ENCODE results near the gene PHLPP1.

The PHLPP1 gene

DNA sequence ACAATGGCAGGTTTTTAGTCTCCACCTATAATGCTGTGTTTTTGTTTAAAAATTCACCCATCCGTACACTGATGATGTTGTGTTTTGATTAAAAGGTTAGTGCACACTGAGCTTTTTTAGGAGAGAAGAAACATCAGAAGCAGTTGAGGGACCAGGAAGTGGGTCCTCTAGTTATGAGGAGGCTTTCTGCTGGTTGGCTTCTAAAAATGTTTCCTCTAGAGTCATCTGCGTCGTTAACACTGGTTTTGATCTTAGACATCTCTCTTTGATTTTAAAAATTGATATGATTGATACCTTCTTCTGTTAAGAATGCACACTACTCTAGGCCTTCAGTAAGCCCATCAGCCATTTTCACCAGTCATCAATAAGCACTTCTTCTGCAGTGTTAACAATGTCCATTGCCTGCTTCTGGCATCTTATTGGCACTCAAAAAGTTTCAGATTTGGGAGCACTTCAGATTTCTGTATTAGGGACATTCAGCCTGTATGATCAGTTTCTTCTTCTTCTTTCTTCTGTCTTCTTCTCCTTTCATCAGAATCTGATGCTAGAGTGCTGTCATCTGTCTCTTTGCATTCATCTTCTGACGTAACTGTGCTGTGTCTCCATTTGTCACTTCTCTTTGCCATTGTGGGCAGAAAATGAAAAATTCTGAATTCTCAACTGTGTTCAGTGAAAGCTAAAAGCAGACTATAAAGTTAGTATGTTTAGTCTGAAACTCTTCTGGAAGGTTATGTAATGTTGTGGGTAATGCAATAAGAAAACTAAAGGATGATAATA is 56.3 kb downstream of the PHLPP1 start:
- no peak for DNase-seq (ENCODE audit: low read depth)
- no peak overlapping the region for H3K4me3 ChIP-seq (ENCODE audit: control insufficient read depth, low read depth, low read length)
- TF ChIP-seq CTCF (conservative IDR thresholded peaks at IDR 0.05; ENCODE audit: control insufficient read depth, insufficient read depth, low read depth, low read length), result no peak

DNA sequence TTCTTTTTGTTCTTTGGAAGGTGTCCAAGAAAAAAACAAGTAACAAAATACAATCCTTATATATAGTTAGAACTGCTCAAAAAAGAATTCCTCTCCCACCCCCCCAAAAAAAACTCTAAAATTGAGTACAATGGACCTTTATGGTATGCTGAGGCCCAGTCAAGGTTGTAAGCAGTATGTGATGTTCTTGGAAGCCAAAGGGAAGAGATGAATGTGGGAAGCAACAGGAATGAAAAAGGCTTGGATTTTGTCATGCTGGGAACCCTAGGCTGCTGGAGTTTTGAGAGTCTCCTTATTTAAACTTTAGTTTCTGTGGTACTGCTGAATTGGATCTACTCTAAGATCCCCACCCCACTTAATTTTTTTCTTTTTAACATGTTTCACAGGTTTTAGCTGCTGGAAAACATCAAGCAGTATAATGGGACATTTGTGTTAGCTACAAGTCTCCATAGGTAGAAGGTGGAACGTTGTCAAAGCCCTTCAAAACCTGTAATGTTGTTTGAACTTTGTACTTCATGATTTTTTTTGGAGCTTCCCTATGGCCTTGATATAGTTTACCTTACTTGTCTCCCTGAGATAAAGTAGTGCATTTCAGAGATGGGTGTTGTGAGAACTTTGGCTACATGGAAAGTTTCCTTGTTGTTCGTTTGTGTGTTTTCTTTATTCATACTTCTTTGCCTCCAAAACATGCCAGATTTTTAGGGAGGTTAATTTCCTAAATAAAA is 57.7 kb downstream of the PHLPP1 start:
- H3K4me3 ChIP-seq (ENCODE audit: control insufficient read depth, low read depth, low read length), result no peak overlapping the region
- no peak for TF ChIP-seq CTCF (conservative IDR thresholded peaks at IDR 0.05; ENCODE audit: control insufficient read depth, insufficient read depth, low read depth, low read length)
- no peak for DNase-seq (ENCODE audit: low read depth)

DNA sequence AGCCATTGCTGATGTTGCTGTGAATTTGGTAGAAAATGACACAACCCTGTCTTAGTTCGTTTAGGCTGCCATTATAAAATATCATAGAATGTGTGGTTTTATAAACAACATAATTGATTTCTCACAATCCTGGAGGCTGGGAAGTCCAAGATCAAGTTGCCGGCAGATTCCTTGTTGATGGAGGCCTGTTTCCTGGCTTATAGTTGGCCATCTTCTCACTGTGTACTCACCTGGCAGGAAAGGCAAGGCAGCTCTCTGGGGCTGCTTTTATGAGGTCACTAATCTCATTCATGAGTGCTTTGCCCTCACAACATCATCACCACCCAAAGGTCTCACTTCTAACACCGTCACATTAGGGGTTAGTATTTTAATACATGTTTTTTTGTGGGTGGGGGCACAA is 58.4 kb downstream of the PHLPP1 start:
- no peak for TF ChIP-seq CTCF (conservative IDR thresholded peaks at IDR 0.05; ENCODE audit: control insufficient read depth, insufficient read depth, low read depth, low read length)
- H3K4me3 ChIP-seq (ENCODE audit: control insufficient read depth, low read depth, low read length), result no peak overlapping the region
- no peak for DNase-seq (ENCODE audit: low read depth)

DNA sequence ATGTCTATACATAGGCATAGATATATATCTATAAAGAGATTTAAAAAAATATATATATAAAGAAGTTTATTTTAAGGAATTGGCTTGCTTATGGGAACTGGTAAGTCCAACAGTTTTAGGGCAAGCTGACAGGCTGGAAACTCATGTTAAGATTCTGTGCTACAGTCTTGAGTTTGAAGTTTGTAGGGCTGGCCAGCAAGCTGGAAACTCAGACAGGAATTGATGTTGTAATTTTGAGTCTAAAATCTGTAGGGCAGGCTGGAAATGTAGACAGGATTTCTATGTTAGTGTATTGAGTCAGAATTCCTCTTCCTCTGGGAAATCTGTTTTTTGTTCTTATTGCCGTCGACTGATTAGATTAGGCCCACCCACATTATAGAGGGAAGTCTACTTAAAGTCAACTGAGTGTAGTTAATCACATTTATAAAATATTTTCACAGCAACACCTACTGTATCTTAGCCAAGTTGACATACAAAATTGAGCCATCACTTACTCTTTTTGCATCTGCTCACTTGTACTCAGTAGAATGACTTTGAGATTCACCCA is 60.8 kb downstream of the PHLPP1 start:
- DNase-seq (ENCODE audit: low read depth), result no peak
- TF ChIP-seq CTCF (conservative IDR thresholded peaks at IDR 0.05; ENCODE audit: control insufficient read depth, insufficient read depth, low read depth, low read length), result no peak
- H3K4me3 ChIP-seq (ENCODE audit: control insufficient read depth, low read depth, low read length), result no peak overlapping the region

DNA sequence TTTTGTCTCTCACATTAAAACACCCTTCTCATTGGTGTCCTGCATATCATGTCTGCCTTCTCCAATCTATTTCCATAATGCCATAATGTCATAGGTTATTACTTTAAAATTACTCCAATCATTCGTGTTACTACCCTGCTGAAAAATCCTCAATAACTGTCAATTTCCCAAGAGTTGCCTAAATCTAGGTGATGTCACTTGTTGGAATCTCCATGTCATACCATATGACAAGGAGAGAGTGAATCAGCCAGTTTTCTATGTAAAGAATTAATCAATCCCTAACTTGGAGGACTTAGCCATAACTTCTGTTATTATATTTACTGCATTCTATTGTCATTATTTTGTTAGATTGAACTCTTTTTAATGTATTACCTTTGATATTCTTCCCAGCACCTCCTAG is 62.5 kb downstream of the PHLPP1 start:
- H3K4me3 ChIP-seq (ENCODE audit: control insufficient read depth, low read depth, low read length), result no peak overlapping the region
- TF ChIP-seq CTCF (conservative IDR thresholded peaks at IDR 0.05; ENCODE audit: control insufficient read depth, insufficient read depth, low read depth, low read length), result no peak
- DNase-seq (ENCODE audit: low read depth), result peak; percentile 53

- no peak overlapping the region for H3K4me3 ChIP-seq (ENCODE audit: control insufficient read depth, low read depth, low read length)
- no peak for TF ChIP-seq CTCF (conservative IDR thresholded peaks at IDR 0.05; ENCODE audit: control insufficient read depth, insufficient read depth, low read depth, low read length)
- no peak for DNase-seq (ENCODE audit: low read depth)
Observed at GRCh38 chr18:62778976-62779869, 63.9 kb downstream of the PHLPP1 start.

Data from fibroblast of mammary gland (primary cell).